Transverse colon (tissue), 3 donors: Measurements from ENCODE around the gene EIF3B.

Source experiments
- CTCF ChIP-seq, 5 experiments: fragments of 200-600 bp in 3 of 5; fragments of 450-650 bp in 2 of 5; sonication (generic) in 3 of 5; IDR thresholded peaks; 1 replicate in 2 of 5; 2 replicates in 3 of 5; pipeline ENCODE4 v1.5.1; 2016 to 2017; ENCODE audit warnings: antibody characterized with exemption in 5 of 5, inconsistent platforms in 3 of 5, mild to moderate bottlenecking in 2 of 5, moderate library complexity in 1 of 5
- POLR2A ChIP-seq: fragments of 450-650 bp; IDR thresholded peaks from one replicate; pipeline ENCODE4 v1.6.1; 2016; ENCODE audit warnings: antibody characterized with exemption, mild to moderate bottlenecking, moderate library complexity

DNA sequence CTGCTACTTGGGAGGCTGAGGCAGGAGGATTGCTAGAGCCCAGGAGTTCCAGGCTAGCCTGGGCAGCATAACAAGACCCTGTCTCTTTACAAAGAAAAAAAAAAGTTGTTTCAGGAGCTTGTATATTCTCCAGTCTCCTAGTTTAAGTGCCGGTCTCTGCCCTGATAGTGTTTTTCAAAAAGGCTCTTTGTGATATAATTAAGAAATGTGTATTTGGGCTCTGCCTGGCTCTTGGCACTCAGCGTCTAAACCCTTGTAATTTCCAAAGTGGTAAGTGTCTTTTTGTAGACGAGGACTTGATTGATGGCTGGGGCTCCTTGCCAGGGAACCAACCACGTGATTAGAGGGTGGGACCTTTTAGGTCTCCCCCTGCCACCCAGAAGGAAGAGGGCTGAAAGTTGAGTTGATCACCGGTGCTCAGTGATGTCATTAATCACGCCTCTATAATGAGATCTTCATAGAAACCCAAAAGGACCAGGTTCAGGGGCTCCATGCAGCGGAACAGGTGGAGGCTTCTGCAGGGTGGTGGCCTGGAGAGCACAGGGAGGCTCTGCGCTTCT lies 4.4 kb downstream of the EIF3B start:
- TF ChIP-seq CTCF (IDR thresholded peaks at IDR 0.05) (no peak), POLR2A (no peak)
